ENCODE data around the gene KMO. TPM values are rescaled to one million over a fixed set of nuclear protein-coding genes. Genes with fewer than 3 reads are reported as not detected.
A peak's percentile ranks its signal among the peaks of the same experiment; 100 is the strongest.

KMO gene
- total and polyA plus RNA-seq, 2 of the 13 experiments (the other 11 are each of a cell fraction or from before 2014, with no cell fraction given) = 0.01 TPM; not detected in 1

GRCh38 chr1:241521718-241522117 lies 10.5 kb upstream of the KMO start (continued):
- TF ChIP-seq AHDC1 (CRISPR knock-in tag; IDR thresholded peaks at IDR 0.05; ENCODE audit: borderline replicate concordance) = peak; percentile 83; the same call in 1 of the 2 replicates
- no peak for TF ChIP-seq DNMT3B (CRISPR knock-in tag; conservative IDR thresholded peaks at IDR 0.05)
- peak; percentile 23; the same call in 1 of the 2 replicates for TF ChIP-seq RARA (CRISPR knock-in tag; IDR thresholded peaks at IDR 0.05)
- TF ChIP-seq TCF7 (IDR thresholded peaks at IDR 0.05; ENCODE audit: low read depth) = peak; percentile 31; the same call in 1 of the 2 replicates
- TF ChIP-seq FOXA3 (CRISPR knock-in tag; IDR thresholded peaks at IDR 0.05) = peak; percentile 67
- peak; percentile 88 for TF ChIP-seq GFI1 (CRISPR knock-in tag; IDR thresholded peaks at IDR 0.05; ENCODE audit: borderline replicate concordance)
- TF ChIP-seq, protein P1, sequence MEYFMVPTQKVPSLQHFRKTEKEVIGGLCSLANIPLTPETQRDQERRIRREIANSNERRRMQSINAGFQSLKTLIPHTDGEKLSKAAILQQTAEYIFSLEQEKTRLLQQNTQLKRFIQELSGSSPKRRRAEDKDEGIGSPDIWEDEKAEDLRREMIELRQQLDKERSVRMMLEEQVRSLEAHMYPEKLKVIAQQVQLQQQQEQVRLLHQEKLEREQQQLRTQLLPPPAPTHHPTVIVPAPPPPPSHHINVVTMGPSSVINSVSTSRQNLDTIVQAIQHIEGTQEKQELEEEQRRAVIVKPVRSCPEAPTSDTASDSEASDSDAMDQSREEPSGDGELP (IDR thresholded peaks at IDR 0.05; ENCODE audit: borderline replicate concordance, low read depth) = no peak
- no peak for TF ChIP-seq GABPA (IDR thresholded peaks at IDR 0.05; ENCODE audit: low read depth, low read length)
- 0 out of 2 replicates have a peak, but pooled peaks have one; percentile 14 for TF ChIP-seq GABPA (CRISPR knock-in tag; IDR thresholded peaks at IDR 0.05; ENCODE audit: low read depth)
- peak; percentile 25; the same call in 1 of the 2 replicates for TF ChIP-seq HNF4A (CRISPR knock-in tag; IDR thresholded peaks at IDR 0.05)
- no peak for TF ChIP-seq IKZF4 (CRISPR knock-in tag; IDR thresholded peaks at IDR 0.05; ENCODE audit: borderline replicate concordance, low read depth, not compliant biosample characterization)
- no peak for TF ChIP-seq SSRP1 (CRISPR knock-in tag; IDR thresholded peaks at IDR 0.05)
- peak; percentile 47; the same call in 1 of the 2 replicates for TF ChIP-seq FOXA1 (IDR thresholded peaks at IDR 0.05)
- TF ChIP-seq FOXA1 (CRISPR knock-in tag; IDR thresholded peaks at IDR 0.05) = no peak
- TF ChIP-seq FOXM1 (CRISPR knock-in tag; IDR thresholded peaks at IDR 0.05) = no peak
- TF ChIP-seq ZNF674 (CRISPR knock-in tag; IDR thresholded peaks at IDR 0.05; ENCODE audit: low read depth) = no peak
- no peak for TF ChIP-seq ZNF318 (CRISPR knock-in tag; IDR thresholded peaks at IDR 0.05)

All from HepG2 (cell line).